DOHH2 (cell line): ENCODE measurements around the gene GOSR1.

Experiments used
- EZH2phosphoT487 ChIP-seq: fragments of 200-600 bp; sonication (generic); IDR thresholded peaks from 2 replicates; pipeline ENCODE4 v1.6.1; 2017; ENCODE audit warnings: borderline replicate concordance, mild to moderate bottlenecking, antibody characterized with exemption, low read length, moderate library complexity, mixed read lengths
- TF ChIP-seq, protein P1 (sequence below): fragments of 200-600 bp; sonication (generic); IDR thresholded peaks from one replicate; pipeline ENCODE4 v1.5.1; 2014; ENCODE audit warnings: antibody characterized with exemption, mild to moderate bottlenecking, low read depth, low read length; ENCODE audit not compliant: poor library complexity, severe bottlenecking

DNA sequence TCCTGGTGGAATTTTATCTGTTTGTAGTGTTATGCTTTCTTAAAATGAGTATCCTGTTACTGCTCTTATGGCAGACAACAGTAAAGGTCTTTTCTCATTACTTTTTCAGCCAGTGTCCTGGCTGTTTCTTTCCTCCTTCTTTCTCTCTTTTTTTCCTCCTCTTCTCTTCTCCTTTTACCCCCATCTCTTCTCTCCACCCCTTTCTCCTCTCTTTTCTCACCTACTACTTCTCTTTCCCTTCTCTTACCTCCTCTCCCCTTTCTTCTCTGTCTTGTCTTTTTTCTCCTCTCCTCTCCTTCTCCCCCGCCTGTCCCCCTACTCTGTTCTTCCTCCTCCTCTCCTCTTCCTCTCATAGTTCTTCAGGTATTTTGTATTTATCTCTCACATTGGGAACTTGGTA is 49.6 kb upstream of the GOSR1 start:
- TF ChIP-seq, protein P1, sequence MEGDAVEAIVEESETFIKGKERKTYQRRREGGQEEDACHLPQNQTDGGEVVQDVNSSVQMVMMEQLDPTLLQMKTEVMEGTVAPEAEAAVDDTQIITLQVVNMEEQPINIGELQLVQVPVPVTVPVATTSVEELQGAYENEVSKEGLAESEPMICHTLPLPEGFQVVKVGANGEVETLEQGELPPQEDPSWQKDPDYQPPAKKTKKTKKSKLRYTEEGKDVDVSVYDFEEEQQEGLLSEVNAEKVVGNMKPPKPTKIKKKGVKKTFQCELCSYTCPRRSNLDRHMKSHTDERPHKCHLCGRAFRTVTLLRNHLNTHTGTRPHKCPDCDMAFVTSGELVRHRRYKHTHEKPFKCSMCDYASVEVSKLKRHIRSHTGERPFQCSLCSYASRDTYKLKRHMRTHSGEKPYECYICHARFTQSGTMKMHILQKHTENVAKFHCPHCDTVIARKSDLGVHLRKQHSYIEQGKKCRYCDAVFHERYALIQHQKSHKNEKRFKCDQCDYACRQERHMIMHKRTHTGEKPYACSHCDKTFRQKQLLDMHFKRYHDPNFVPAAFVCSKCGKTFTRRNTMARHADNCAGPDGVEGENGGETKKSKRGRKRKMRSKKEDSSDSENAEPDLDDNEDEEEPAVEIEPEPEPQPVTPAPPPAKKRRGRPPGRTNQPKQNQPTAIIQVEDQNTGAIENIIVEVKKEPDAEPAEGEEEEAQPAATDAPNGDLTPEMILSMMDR = no peak
- no peak for TF ChIP-seq EZH2phosphoT487
